ENCODE results near the gene BCOR.

DNA sequence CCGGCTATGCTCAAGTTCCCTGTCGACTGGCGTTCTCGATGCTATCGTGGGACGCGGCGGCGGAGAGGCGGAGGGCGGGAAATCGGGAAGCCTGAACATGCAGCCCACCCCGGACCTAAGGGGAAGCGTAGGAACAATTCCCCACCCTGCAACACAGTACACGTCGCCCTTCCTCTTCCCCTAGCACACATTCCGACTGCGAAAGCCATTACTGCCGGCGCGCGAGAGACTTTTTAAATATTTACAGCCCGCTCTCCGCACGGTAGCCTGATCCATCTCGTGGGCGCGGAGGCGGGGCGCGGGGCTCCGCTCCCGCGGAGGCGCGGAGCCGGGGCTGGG, 48.1 kb upstream of the BCOR start:
- no peak for TF ChIP-seq CHD1 (IDR thresholded peaks at IDR 0.05; ENCODE audit: low read length)
- no peak for TF ChIP-seq EZH2 (IDR thresholded peaks at IDR 0.05; ENCODE audit: borderline replicate concordance, low read depth, low read length)
- TF ChIP-seq, protein P1, sequence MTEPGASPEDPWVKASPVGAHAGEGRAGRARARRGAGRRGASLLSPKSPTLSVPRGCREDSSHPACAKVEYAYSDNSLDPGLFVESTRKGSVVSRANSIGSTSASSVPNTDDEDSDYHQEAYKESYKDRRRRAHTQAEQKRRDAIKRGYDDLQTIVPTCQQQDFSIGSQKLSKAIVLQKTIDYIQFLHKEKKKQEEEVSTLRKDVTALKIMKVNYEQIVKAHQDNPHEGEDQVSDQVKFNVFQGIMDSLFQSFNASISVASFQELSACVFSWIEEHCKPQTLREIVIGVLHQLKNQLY (CRISPR knock-in tag; conservative IDR thresholded peaks at IDR 0.05) = no peak
- TF ChIP-seq ZNF274 (IDR thresholded peaks at IDR 0.05; ENCODE audit: borderline replicate concordance, low read depth, low read length) = no peak
- TF ChIP-seq, protein P2, sequence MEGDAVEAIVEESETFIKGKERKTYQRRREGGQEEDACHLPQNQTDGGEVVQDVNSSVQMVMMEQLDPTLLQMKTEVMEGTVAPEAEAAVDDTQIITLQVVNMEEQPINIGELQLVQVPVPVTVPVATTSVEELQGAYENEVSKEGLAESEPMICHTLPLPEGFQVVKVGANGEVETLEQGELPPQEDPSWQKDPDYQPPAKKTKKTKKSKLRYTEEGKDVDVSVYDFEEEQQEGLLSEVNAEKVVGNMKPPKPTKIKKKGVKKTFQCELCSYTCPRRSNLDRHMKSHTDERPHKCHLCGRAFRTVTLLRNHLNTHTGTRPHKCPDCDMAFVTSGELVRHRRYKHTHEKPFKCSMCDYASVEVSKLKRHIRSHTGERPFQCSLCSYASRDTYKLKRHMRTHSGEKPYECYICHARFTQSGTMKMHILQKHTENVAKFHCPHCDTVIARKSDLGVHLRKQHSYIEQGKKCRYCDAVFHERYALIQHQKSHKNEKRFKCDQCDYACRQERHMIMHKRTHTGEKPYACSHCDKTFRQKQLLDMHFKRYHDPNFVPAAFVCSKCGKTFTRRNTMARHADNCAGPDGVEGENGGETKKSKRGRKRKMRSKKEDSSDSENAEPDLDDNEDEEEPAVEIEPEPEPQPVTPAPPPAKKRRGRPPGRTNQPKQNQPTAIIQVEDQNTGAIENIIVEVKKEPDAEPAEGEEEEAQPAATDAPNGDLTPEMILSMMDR (IDR thresholded peaks at IDR 0.05 in 2 of 3, conservative IDR thresholded peaks at IDR 0.05 in 1 of 3; ENCODE audit: insufficient read depth in 2 of 3, low read depth in 1 of 3, low read length in 3 of 3) = no peak
- no peak for TF ChIP-seq FOXP1 (CRISPR knock-in tag; IDR thresholded peaks at IDR 0.05)
- no peak for TF ChIP-seq ZSCAN29 (IDR thresholded peaks at IDR 0.05)
- no peak for TF ChIP-seq SOX6 (IDR thresholded peaks at IDR 0.05)
- TF ChIP-seq PML (IDR thresholded peaks at IDR 0.05; ENCODE audit: low read length) = no peak
- TF ChIP-seq, protein P3, sequence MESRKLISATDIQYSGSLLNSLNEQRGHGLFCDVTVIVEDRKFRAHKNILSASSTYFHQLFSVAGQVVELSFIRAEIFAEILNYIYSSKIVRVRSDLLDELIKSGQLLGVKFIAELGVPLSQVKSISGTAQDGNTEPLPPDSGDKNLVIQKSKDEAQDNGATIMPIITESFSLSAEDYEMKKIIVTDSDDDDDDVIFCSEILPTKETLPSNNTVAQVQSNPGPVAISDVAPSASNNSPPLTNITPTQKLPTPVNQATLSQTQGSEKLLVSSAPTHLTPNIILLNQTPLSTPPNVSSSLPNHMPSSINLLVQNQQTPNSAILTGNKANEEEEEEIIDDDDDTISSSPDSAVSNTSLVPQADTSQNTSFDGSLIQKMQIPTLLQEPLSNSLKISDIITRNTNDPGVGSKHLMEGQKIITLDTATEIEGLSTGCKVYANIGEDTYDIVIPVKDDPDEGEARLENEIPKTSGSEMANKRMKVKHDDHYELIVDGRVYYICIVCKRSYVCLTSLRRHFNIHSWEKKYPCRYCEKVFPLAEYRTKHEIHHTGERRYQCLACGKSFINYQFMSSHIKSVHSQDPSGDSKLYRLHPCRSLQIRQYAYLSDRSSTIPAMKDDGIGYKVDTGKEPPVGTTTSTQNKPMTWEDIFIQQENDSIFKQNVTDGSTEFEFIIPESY (CRISPR knock-in tag; IDR thresholded peaks at IDR 0.05) = no peak; the same call in 1 of the 2 replicates
